Lower leg skin (tissue), 4 donors: Measurements from ENCODE around the gene IL6R. TPM values are rescaled to one million over a fixed set of nuclear protein-coding genes. Genes with fewer than 3 reads are reported as not detected.

ENCODE experiments used
- DNase-seq, 2 donors: peaks; one replicate each; pipeline ENCODE4 v3.0.0-alpha.2; 2019; ENCODE audit warnings: low spot score in 2 of 2
- H3K4me3 ChIP-seq: fragments of 200-600 bp; sonication (generic); 2 replicates; pipeline ENCODE4 v1.5.1; 2017; ENCODE audit warnings: mild to moderate bottlenecking, low read depth; ENCODE audit not compliant: poor library complexity, severe bottlenecking
- POLR2A ChIP-seq, 2 donors: fragments of 450-650 bp; IDR thresholded peaks; one replicate each; pipeline ENCODE4 v1.6.1; 2016 to 2017; ENCODE audit warnings: antibody characterized with exemption in 2 of 2, mild to moderate bottlenecking in 1 of 2, moderate library complexity in 1 of 2
- WGBS, 2 donors: methylation state at CpG; one replicate each; pipeline ENCODE4 v1.1.5; 2018; 5-methylcytosine and 5-hydroxymethylcytosine counted together
- intact Hi-C: fragments of 100-400 bp; cut with DNase I; formaldehyde crosslinking; loops from one replicate; pipeline ENCODE4 v1.15.0; 2023; ENCODE audit warnings: low total_unique reads
- total RNA-seq, 4 donors: library from RNA; depleted of rRNA; stranded (reverse); fragments of >200 nt; gene quantifications; one replicate each; pipeline ENCODE4 v1.1.0, GENCODE V29; 2016
- TF ChIP-seq, protein P1 (sequence below), 3 donors: fragments of 450-650 bp; IDR thresholded peaks; one replicate each; pipeline ENCODE4 v1.5.1; 2016; ENCODE audit warnings: antibody characterized with exemption in 3 of 3, mild to moderate bottlenecking in 3 of 3, moderate library complexity in 2 of 3

Gene IL6R
- total RNA-seq, 4 donors from 2014 or later: 14.7 to 42.1 (median 21.8) TPM

DNA sequence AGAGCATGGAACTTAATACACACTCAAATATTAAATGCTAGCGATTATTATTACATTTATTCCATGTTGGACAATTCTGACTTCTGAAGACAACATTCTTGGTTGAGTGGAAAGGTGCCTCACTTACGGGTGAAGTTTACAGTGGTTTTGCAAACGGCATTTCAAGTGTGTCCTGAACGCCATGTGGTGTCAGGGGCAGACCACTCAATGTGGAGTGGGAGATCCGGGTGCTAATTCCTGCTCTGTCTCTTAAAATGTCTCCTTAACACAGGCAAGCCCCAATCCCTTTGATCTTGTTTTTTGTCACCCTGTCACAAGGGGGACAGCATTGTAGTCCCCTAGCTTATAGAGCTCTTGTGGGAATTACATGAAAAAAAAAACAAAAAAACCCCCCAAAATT lies 91.2 kb downstream of the IL6R start:
- 72 to 83% methylated on average over 5 of the region's 5 CpGs for WGBS, 2 donors
- no peak overlapping the region for H3K4me3 ChIP-seq
- intact Hi-C loops: no loop called here
- no peak for DNase-seq
- no peak for TF ChIP-seq POLR2A (IDR thresholded peaks at IDR 0.05)
- TF ChIP-seq, protein P1, sequence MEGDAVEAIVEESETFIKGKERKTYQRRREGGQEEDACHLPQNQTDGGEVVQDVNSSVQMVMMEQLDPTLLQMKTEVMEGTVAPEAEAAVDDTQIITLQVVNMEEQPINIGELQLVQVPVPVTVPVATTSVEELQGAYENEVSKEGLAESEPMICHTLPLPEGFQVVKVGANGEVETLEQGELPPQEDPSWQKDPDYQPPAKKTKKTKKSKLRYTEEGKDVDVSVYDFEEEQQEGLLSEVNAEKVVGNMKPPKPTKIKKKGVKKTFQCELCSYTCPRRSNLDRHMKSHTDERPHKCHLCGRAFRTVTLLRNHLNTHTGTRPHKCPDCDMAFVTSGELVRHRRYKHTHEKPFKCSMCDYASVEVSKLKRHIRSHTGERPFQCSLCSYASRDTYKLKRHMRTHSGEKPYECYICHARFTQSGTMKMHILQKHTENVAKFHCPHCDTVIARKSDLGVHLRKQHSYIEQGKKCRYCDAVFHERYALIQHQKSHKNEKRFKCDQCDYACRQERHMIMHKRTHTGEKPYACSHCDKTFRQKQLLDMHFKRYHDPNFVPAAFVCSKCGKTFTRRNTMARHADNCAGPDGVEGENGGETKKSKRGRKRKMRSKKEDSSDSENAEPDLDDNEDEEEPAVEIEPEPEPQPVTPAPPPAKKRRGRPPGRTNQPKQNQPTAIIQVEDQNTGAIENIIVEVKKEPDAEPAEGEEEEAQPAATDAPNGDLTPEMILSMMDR (IDR thresholded peaks at IDR 0.05): no peak

DNA sequence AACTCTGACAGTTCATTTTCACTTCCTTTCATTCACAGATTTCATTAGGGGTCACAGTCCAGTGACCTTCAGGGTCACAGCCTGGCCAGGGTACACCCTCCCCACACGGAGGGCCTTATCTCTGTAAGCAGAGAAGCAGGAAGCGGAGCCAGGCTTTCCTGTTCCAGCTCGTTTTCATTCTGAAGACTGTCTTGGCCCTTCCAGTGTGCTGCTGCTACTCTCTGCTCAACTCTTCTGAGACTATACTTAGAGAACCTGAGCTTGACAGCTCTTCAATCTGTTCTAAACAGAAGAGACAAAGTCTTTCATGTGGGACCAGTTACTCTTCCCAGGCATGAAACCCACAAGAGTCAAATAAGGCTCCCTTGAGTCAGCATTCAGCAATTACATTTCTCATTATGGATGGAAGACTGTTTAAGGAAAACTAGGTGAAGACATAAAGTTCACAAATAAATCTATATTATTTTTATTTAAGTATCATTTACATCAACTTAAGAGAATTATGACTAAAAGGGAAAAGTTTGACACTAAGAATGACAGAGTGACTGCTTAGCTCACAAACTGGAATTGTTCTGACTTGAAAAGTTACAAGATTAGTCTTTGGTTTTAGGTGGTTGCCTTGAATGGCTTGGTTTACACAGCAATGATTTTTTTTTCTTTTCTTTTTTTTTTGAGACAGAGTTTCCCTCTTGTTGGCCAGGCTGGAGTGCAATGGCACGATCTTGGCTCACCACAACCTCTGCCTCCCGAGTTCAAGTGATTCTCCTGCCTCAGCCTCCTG lies 92.1 kb downstream of the IL6R start:
- TF ChIP-seq, protein P1 (IDR thresholded peaks at IDR 0.05): no peak
- no peak for TF ChIP-seq POLR2A (IDR thresholded peaks at IDR 0.05)
- 38 to 40% methylated on average over 5 of the region's 5 CpGs for WGBS, 2 donors
- intact Hi-C loops: no loop called here
- H3K4me3 ChIP-seq: no peak overlapping the region
- peak in 1 of 2 donors; percentile 80 for DNase-seq

DNA sequence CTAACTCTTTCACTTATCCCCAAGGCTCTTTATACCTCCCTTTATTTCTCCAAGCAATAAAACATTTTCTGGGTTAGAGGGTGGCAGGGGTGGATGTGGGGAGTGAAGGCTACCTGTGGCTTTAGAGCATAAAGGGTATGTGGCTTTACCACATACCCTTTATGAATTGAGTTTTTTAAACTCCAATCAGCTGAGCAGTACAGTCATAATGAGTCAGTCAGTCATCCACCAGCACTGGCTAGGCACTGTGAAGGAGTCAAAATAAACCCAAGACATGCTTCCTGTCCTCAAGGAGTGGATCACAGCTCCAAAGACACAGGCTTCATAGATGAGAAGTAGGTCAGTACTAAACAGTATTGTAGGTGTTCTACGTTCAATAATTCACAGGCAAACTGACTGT lies 94.3 kb downstream of the IL6R start:
- no peak for DNase-seq
- TF ChIP-seq, protein P1 (IDR thresholded peaks at IDR 0.05): no peak
- TF ChIP-seq POLR2A (IDR thresholded peaks at IDR 0.05): no peak
- H3K4me3 ChIP-seq: no peak overlapping the region
- intact Hi-C loops: no loop called here
- WGBS, 2 donors: 85 to 88% methylated on average over 1 of the region's 1 CpG

DNA sequence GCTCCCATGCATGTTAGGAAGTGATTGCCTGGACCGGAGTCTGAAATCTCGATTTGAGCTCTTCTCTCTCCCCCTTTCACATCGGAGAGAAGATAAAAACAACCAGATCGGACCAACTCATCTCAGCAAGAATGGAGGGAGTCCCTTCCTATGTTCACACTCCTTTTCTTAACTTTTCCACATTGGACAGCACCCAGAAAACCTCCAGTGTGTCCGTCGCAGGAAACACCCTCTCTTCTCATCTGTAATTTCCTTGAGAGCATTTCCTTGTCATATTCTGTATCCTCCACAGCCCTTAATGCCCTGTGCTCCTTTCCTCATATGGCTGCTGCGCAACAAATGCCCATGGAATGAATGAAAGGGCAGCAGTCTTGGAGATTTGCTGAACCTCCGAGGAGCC lies 95.4 kb downstream of the IL6R start:
- no peak overlapping the region for H3K4me3 ChIP-seq
- 70 to 74% methylated on average over 8 of the region's 8 CpGs for WGBS, 2 donors

DNA sequence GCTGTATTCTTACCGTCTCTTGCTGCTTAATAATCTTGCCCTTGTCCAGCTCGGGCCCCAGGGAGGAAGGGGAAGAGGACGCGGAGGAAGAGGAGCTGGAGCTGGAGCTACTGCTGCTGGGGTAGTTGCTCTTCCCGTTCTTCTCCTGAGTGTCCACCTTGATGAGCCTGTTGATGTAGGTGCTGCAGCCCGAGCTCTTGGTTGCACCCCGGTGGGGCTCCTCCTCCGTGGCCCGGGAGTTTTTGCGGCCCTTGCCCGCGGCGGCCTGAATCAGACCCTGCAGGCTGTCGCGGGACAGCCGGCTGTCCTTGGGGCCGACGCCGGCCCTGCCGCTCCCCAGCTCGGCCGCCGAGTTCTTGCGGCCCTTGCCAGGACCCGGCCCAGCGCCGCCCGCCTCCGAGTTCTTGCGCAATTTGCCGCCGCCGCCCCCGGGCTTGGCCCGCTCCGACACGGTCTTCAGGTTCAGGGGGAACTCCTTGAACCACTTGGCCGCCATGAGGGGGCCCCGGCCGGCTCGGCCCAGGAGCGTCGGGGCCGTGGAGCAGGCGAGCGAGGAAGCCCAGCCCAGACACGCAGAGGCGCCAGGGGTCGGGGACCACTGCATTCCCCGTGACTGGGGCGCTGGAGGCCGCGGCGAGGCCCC lies 96.4 kb downstream of the IL6R start:
- DNase-seq: peak in 1 of 2 donors; percentile 94
- TF ChIP-seq, protein P1 (IDR thresholded peaks at IDR 0.05): no peak
- H3K4me3 ChIP-seq: peak overlapping the region; percentile 27
- intact Hi-C loops: no loop called here
- WGBS, 2 donors: 5% methylated on average over 32 to 36 of the region's 54 CpGs

More for the DNA sequence above, 95.4 kb downstream of the IL6R start:
- no peak for TF ChIP-seq POLR2A (IDR thresholded peaks at IDR 0.05)
- intact Hi-C loops: no loop called here
- DNase-seq: peak in 1 of 2 donors; percentile 36

DNA sequence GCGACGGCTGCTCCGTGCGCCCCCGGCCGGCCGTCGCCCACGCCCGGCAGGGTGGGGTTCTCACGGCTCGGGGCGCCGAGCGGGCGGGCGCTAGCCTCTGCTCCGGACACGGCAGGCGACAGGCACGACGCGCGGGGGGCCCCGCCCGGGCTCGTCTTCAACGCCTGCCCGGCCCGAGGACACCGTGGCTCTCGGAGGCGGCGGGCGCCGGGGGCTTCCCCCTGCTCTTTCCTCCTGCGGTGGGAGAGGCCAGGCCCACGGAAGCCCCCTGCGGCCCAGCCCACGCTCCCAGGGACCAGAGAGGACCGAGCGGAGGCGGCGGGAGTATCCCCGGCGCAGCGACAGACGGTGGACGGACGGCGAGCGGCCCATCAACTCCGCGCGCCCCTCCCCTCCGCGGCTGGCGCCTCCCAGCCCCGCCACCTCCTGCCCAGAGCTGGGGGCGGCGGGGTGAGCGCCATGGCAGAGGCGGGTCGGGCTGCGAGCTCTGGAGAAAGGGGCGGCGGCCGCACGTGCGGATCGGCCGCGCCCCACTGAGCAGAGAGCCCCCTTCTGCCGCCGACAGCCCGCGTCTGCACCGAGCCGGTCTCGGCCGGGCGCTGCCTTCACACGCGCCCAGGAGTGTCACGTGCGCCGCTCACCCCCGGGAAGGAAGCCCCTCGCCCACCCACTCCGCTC lies 97.1 kb downstream of the IL6R start, which contains the start of the genes SHE and TDRD10:
SHE (minus strand) TSS at position 347 of the 678 bp plus-strand sequence. CDS start 386 bp downstream, outside the sequence.
TDRD10 (plus strand) TSS at position 154 of the 678 bp plus-strand sequence. CDS start 4,685 bp downstream, outside the sequence.
- H3K4me3 ChIP-seq: peak within 1 kb of the TSS; percentile 27
- intact Hi-C loops: no loop called here
- DNase-seq: peak in 1 of 2 donors; percentile 89
- no peak for TF ChIP-seq POLR2A (IDR thresholded peaks at IDR 0.05)
- TF ChIP-seq, protein P1 (IDR thresholded peaks at IDR 0.05): no peak
- 5% methylated on average over 41 of the region's 90 CpGs; no CpG with 5 or more reads in 1 of the 2 donors for WGBS, 2 donors
